Neutrophil (primary cell): ENCODE data around the gene RTN4.

ENCODE experiments used
- H3K27ac ChIP-seq: fragments of 200-600 bp; sonication (generic); 2 replicates; pipeline ENCODE4 v1.5.1; 2016; ENCODE audit warnings: mild to moderate bottlenecking, moderate library complexity
- H3K27me3 ChIP-seq: fragments of 200-600 bp; sonication (generic); 2 replicates; pipeline ENCODE4 v1.6.0; 2016; ENCODE audit warnings: mild to moderate bottlenecking
- H3K36me3 ChIP-seq: fragments of 200-600 bp; sonication (generic); 2 replicates; pipeline ENCODE4 v1.5.1; 2017
- H3K4me1 ChIP-seq, 2 experiments: fragments of 200-600 bp in 1 of 2; sonication (generic) in 1 of 2; 1 replicate in 1 of 2; 2 replicates in 1 of 2; pipeline versions ENCODE4 v1.5.1 to v1.6.1; 2013 to 2016; ENCODE audit warnings: low read depth in 1 of 2, low read length in 1 of 2, mild to moderate bottlenecking in 1 of 2, moderate library complexity in 1 of 2; ENCODE audit not compliant: control insufficient read depth in 1 of 2, insufficient read depth in 1 of 2
- H3K4me3 ChIP-seq, 2 experiments: fragments of 200-600 bp in 1 of 2; sonication (generic) in 1 of 2; 1 replicate in 1 of 2; 2 replicates in 1 of 2; pipeline ENCODE4 v1.5.1; 2013 to 2016; ENCODE audit warnings: low read depth in 1 of 2, low read length in 1 of 2, mild to moderate bottlenecking in 1 of 2, moderate library complexity in 1 of 2
- H3K9me3 ChIP-seq: fragments of 200-600 bp; sonication (generic); 2 replicates; pipeline ENCODE4 v1.5.1; 2016
- TF ChIP-seq, protein P1 (sequence below): fragments of 200-600 bp; sonication (generic); IDR thresholded peaks from 2 replicates; pipeline ENCODE4 v1.5.1; 2016; ENCODE audit warnings: antibody characterized with exemption

The RTN4 gene

DNA sequence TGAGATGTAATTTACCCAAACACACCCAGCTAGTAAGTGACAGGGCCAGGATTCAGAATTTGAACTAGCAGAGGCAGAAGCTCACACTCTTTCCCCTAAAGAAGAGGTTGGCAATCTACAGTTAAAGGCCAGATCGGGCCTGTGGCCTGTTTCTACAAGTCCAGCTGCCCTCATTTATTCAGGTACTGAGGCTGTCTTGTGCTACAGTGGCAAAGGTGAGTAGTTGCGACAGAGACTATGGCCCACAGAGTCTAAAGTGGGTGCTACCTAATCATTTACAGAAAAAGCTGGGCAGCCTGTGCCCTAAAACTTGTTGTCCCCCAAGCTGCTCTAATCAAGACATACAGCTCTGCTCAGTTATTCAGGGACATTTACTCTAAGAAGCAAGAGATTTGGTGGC, 86.8 kb downstream of the RTN4 start:
- H3K4me1 ChIP-seq = no peaks in the 10 kb centered on the region
- no peak overlapping the region for H3K27ac ChIP-seq
- TF ChIP-seq, protein P1, sequence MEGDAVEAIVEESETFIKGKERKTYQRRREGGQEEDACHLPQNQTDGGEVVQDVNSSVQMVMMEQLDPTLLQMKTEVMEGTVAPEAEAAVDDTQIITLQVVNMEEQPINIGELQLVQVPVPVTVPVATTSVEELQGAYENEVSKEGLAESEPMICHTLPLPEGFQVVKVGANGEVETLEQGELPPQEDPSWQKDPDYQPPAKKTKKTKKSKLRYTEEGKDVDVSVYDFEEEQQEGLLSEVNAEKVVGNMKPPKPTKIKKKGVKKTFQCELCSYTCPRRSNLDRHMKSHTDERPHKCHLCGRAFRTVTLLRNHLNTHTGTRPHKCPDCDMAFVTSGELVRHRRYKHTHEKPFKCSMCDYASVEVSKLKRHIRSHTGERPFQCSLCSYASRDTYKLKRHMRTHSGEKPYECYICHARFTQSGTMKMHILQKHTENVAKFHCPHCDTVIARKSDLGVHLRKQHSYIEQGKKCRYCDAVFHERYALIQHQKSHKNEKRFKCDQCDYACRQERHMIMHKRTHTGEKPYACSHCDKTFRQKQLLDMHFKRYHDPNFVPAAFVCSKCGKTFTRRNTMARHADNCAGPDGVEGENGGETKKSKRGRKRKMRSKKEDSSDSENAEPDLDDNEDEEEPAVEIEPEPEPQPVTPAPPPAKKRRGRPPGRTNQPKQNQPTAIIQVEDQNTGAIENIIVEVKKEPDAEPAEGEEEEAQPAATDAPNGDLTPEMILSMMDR = no peak

DNA sequence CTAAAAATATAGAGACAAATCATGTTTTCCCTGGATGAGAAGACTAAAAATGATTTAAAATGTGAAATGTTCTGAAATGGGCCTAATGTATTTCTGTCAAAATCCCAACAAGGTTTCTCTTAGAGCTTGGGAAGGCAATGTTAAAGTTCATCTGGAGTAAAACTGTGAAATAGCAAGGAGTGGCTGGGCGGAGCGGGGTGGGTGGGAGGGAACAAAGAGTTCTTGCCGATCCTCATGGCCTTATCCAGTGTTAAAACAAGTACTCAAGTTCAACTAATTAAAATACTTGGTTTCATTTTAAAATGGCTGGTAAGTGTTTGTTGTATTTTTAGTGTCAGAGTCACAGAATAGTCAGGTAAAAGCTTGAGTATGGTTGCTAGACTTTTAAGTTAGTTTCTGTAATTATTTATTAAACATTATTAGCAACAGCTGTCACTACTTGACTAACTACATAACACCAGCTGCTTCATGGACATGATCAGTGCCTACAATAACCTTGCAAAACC, 87.3 kb downstream of the RTN4 start:
- TF ChIP-seq, protein P1 = no peak
- Histone ChIP-seq H3K4me3 (no peak overlapping the region), H3K27me3 (no peaks in the 10 kb centered on the region), H3K36me3 (peaks cover 7% of the 10 kb centered on the region), H3K4me1 (no peaks in the 10 kb centered on the region), H3K9me3 (no peaks in the 10 kb centered on the region), H3K27ac (no peak overlapping the region)

More for the DNA sequence above, 86.8 kb downstream of the RTN4 start:
- H3K9me3 ChIP-seq = no peaks in the 10 kb centered on the region
- H3K27me3 ChIP-seq = no peaks in the 10 kb centered on the region
- H3K36me3 ChIP-seq = peaks cover 12% of the 10 kb centered on the region
- H3K4me3 ChIP-seq = no peak overlapping the region

DNA sequence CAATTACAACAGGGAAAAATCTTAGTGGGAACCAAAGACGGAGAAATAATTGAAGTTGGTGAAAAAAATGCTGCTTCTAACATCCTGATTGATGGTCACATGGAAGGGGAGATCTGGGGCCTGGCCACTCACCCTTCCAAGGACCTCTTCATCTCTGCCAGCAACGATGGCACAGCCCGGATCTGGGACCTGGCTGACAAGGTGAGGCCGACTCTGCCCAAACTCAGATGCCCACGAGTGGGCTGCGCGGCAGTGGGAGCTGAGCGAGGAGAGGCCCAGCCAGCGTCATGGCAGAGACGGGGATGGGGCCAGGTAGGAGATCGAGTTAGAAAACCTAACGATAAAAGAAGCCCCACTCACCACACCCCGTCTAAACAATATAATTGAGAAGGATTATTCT, 87.7 kb downstream of the RTN4 start:
- no peak overlapping the region for H3K27ac ChIP-seq
- H3K4me1 ChIP-seq = no peaks in the 10 kb centered on the region
- H3K4me3 ChIP-seq = no peak overlapping the region
- H3K36me3 ChIP-seq = peaks cover 3% of the 10 kb centered on the region
- H3K9me3 ChIP-seq = no peaks in the 10 kb centered on the region
- no peaks in the 10 kb centered on the region for H3K27me3 ChIP-seq
- TF ChIP-seq, protein P1 = no peak

DNA sequence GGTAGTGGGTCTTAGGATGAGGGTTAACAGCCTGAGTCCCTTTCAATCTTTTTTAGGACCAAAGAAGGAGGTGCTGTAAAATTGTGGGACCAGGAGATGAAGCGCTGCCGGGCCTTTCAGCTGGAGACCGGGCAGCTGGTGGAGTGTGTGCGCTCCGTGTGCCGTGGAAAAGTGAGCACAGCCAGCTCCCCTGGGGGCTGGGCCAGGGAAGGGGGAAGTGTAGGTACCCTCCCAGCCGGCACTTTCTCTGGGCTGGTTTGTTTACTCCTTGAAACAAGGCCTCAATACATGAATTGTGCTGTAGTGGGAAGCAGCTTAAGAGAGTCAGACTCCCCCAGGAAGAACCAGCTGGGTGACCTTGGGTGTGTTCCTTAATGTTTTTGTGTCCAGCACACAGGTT, 90.1 kb downstream of the RTN4 start:
- TF ChIP-seq, protein P1 = no peak
- Histone ChIP-seq H3K4me1 (peaks cover 0 to 8% of the 10 kb centered on the region in 2 experiments), H3K4me3 (no peak overlapping the region), H3K27me3 (no peaks in the 10 kb centered on the region), H3K36me3 (no peaks in the 10 kb centered on the region), H3K9me3 (no peaks in the 10 kb centered on the region), H3K27ac (no peak overlapping the region)

DNA sequence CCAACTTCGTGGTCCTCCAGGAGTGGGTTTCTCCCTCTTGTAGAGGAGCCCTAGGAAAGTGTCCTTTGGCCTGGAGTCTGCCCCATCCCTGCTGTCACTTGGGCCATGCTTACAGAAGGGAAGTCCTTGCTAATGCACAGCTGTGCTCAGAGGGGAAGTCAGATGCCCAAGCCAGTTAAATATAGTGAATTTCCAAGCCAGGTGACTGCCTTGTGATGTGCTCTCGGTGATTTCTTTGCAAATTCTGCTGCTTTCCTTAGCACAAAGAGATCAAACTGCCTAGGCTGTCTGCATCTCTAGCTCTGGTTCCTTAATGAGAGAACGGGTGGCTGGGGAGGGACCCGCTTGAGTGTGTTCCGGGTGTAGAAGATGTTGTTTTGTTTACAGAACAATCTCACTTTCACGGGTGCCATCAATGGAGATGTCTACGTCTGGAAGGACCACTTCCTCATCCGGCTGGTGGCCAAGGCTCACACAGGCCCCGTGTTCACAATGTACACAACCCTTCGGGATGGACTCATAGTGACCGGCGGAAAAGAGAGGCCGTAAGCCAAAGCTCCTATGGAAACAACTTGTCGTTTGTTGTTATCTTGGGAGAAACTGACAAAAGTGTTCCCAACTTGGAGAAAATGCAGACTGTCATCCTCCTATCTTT, 91.4 kb downstream of the RTN4 start:
- Histone ChIP-seq H3K4me3 (no peak overlapping the region), H3K27ac (no peak overlapping the region), H3K27me3 (no peaks in the 10 kb centered on the region), H3K36me3 (no peaks in the 10 kb centered on the region), H3K4me1 (peaks cover 0 to 10% of the 10 kb centered on the region in 2 experiments), H3K9me3 (no peaks in the 10 kb centered on the region)
- TF ChIP-seq, protein P1 = no peak
